ENCODE measurements around the gene XRRA1. TPM values are rescaled to one million over a fixed set of nuclear protein-coding genes. Genes with fewer than 3 reads are reported as not detected.

Gene XRRA1
- total and polyA plus RNA-seq, 11 donors, result 3.9 to 26.6 (median 13.1) TPM

DNA sequence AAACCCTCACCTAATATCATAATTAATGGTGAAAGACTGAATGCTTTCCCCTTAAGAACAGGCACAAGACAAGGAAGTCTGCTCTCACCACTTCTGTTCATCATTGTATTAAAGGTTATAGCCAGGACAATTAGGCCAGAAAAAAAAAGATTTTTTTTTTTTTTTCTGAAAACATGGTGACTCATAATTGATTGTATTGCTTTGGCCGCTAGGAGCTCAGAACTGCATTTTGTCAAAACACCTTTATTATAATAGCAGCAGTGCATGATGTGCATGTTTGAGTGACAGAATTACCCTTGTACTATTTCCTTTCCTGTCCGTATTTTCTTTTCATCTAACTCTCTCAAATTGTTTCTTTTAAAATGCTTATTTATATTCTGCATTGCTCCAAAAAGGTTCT, 102.1 kb downstream of the XRRA1 start:
- H3K4me3 ChIP-seq, result no peak overlapping the region
- 92 to 96% (median 94%) methylated on average over 2 of the region's 2 CpGs for WGBS, 4 donors
- peaks cover 0 to 23% (median 0%) of the 10 kb centered on the region in 12 donors for H3K4me1 ChIP-seq
- peaks cover 0 to 100% (median 78%) of the 10 kb centered on the region in 9 donors for H3K36me3 ChIP-seq
- no peak for TF ChIP-seq POLR2A (IDR thresholded peaks at IDR 0.05)
- no peak overlapping the region for H3K27ac ChIP-seq
- intact Hi-C loops (cut with DNase I), result no loop called here
- ATAC-seq (no peak), DNase-seq (no peak)
- H3K27me3 ChIP-seq, result no peaks in the 10 kb centered on the region
- H3K9me3 ChIP-seq, result no peaks in the 10 kb centered on the region

DNA sequence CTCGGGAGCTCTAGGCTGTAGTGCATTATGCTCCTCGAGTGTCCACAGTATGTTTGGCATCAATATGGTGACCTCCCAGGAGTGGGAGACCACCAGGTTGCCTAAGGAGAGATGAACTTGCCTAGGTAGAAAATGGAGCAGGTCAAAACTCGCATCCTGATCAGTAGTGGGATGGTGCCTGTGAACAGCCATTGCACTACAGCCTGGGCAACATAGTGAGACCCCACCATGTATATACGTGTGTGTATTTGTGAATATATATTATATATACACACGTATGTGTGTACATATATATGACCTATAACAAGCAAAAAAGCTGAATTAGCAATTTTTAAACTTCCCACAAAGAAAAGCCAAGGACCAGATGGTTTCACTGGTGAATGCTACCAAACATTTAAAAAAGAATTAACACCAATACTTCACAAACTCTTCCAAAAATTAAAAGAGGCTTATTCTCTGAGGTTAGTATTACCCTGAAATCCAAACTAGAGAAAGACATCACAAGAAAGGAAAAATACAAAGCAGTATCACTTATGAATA, 102.8 kb downstream of the XRRA1 start:
- ATAC-seq (no peak), DNase-seq (no peak)
- WGBS, 4 donors, result 95 to 98% (median 96%) methylated on average over 5 of the region's 5 CpGs
- no peaks in the 10 kb centered on the region for H3K9me3 ChIP-seq
- TF ChIP-seq POLR2A (IDR thresholded peaks at IDR 0.05), result no peak
- TF ChIP-seq, protein P1, sequence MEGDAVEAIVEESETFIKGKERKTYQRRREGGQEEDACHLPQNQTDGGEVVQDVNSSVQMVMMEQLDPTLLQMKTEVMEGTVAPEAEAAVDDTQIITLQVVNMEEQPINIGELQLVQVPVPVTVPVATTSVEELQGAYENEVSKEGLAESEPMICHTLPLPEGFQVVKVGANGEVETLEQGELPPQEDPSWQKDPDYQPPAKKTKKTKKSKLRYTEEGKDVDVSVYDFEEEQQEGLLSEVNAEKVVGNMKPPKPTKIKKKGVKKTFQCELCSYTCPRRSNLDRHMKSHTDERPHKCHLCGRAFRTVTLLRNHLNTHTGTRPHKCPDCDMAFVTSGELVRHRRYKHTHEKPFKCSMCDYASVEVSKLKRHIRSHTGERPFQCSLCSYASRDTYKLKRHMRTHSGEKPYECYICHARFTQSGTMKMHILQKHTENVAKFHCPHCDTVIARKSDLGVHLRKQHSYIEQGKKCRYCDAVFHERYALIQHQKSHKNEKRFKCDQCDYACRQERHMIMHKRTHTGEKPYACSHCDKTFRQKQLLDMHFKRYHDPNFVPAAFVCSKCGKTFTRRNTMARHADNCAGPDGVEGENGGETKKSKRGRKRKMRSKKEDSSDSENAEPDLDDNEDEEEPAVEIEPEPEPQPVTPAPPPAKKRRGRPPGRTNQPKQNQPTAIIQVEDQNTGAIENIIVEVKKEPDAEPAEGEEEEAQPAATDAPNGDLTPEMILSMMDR (IDR thresholded peaks at IDR 0.05), result no peak
- no peaks in the 10 kb centered on the region for H3K27me3 ChIP-seq
- H3K27ac ChIP-seq, result no peak overlapping the region
- intact Hi-C loops (cut with DNase I), result no loop called here
- H3K36me3 ChIP-seq, result peaks cover 0 to 100% (median 78%) of the 10 kb centered on the region in 9 donors
- H3K4me3 ChIP-seq, result no peak overlapping the region
- peaks cover 0 to 23% (median 0%) of the 10 kb centered on the region in 12 donors for H3K4me1 ChIP-seq

DNA sequence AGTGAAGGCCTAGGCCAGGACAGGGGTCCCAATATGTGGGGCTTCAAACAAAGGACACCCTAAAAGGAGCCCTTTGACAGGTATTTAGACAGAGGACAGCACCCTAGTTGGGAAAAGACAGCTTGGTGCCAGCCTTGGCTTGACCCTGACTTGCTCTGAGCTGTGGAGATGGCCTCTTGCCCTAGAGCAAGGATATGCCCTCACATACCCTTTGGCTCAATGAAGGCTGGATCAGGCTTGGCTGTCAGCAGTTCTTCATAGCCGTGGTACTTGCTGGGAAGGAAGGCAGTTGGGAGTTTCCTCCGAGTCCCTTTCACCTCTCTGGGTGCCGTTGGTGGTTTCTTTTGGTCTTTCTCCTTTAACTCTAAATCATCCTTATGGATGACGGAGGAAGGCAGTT, 104.0 kb downstream of the XRRA1 start:
- peak in 2 of 4 donors; percentile 34 to 48 for ATAC-seq
- DNase-seq, result peak in 1 of 5 donors; percentile 32
- WGBS, 4 donors, result 70 to 90% (median 81%) methylated on average over 4 of the region's 4 CpGs
- Histone ChIP-seq H3K27ac (no peak overlapping the region), H3K4me1 (peaks cover 0 to 21% (median 0%) of the 10 kb centered on the region in 12 donors), H3K27me3 (no peaks in the 10 kb centered on the region), H3K9me3 (no peaks in the 10 kb centered on the region), H3K36me3 (peaks cover 0 to 100% (median 71%) of the 10 kb centered on the region in 9 donors), H3K4me3 (no peak overlapping the region)
- intact Hi-C loops (cut with DNase I), result no loop called here
- TF ChIP-seq, protein P1 (IDR thresholded peaks at IDR 0.05), result no peak
- no peak for TF ChIP-seq POLR2A (IDR thresholded peaks at IDR 0.05)

DNA sequence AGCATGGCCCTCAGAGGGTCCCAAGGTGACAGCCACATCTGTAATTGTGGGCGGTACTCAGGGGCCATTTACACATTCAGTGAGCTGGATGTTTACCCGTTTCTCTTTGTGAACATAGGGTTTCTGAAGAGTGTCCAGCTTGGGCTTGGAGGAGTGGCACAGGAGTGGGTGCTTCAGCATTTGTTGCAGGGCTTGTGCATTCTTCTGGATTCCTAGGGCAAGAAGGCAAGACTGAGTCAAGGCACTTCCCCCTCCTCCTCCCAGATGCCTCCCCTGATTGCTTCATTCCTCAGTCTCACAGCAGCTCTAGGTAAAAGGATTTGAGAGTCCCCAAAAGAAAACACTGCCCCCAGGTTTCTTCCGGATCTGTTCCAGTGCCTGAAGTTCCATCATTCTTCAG, 104.8 kb downstream of the XRRA1 start:
- no peak overlapping the region for H3K4me3 ChIP-seq
- no peak overlapping the region for H3K27ac ChIP-seq
- H3K4me1 ChIP-seq, result peaks cover 0 to 15% (median 0%) of the 10 kb centered on the region in 12 donors
- WGBS, 4 donors, result 91 to 100% (median 95%) methylated on average over 3 of the region's 3 CpGs
- DNase-seq (no peak), ATAC-seq (no peak)
- intact Hi-C loops (cut with DNase I), result no loop called here
- no peaks in the 10 kb centered on the region for H3K27me3 ChIP-seq
- H3K36me3 ChIP-seq, result peaks cover 0 to 100% (median 70%) of the 10 kb centered on the region in 9 donors
- no peaks in the 10 kb centered on the region for H3K9me3 ChIP-seq
- TF ChIP-seq, protein P1 (IDR thresholded peaks at IDR 0.05), result no peak
- no peak for TF ChIP-seq POLR2A (IDR thresholded peaks at IDR 0.05)

DNA sequence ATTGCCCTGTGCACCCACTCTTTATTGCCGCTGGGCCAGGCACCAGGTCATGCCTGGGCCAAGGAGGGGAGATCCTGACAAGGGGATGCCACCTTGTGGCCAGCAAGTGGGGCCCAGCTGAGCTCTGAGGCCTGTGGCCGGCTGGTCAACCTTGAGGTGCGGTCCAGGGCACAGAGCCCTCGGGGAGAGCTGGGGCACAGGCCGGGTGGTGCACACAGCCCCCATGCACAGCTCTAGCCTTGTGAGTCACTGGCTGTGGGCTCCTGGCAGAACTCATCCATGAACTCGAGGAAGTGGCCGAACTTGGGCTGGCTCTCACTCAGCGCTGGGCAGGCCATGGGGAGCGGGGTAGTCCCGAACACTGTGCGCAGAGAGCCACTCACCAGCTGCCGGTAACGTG, 105.9 kb downstream of the XRRA1 start:
- Histone ChIP-seq H3K4me1 (peaks cover 0 to 21% (median 5%) of the 10 kb centered on the region in 12 donors), H3K27ac (no peak overlapping the region), H3K27me3 (no peaks in the 10 kb centered on the region), H3K9me3 (no peaks in the 10 kb centered on the region), H3K4me3 (no peak overlapping the region), H3K36me3 (peaks cover 0 to 98% (median 69%) of the 10 kb centered on the region in 9 donors)
- no peak for DNase-seq
- intact Hi-C loops (cut with DNase I), result no loop called here
- ATAC-seq, result peak in 1 of 4 donors; percentile 43
- 95 to 100% (median 97%) methylated on average over 10 to 13 of the region's 13 CpGs for WGBS, 4 donors
- TF ChIP-seq, protein P1 (IDR thresholded peaks at IDR 0.05), result no peak
- TF ChIP-seq POLR2A (IDR thresholded peaks at IDR 0.05), result no peak

All from heart left ventricle (tissue), 16 donors.